K562 (cell line): ENCODE data around the gene LSM4. TPM values are rescaled to one million over a fixed set of nuclear protein-coding genes. Genes with fewer than 3 reads are reported as not detected.
A peak's percentile ranks its signal among the peaks of the same experiment; 100 is the strongest.

Experiments used
- ASH1L ChIP-seq: fragments of 450-650 bp; IDR thresholded peaks from 2 replicates; pipeline ENCODE4 v1.6.1; 2018; ENCODE audit warnings: borderline replicate concordance, mild to moderate bottlenecking, low read depth; ENCODE audit not compliant: partially characterized antibody
- BRD9 ChIP-seq: fragments of 450-650 bp; IDR thresholded peaks from 2 replicates; pipeline ENCODE4 v1.6.1; 2018; ENCODE audit warnings: low read depth; ENCODE audit not compliant: partially characterized antibody
- CC2D1A ChIP-seq: fragments of 450-650 bp; IDR thresholded peaks from 2 replicates; pipeline ENCODE4 v1.6.1; 2017; ENCODE audit warnings: mild to moderate bottlenecking
- ELF4 ChIP-seq: fragments of 450-650 bp; formaldehyde crosslinking; IDR thresholded peaks from 2 replicates; pipeline ENCODE4 v1.4.0; 2022; ENCODE audit warnings: missing genetic modification characterization
- FOXA3 ChIP-seq, 2 experiments: fragments of 450-650 bp in 1 of 2; sonication (generic) in 1 of 2; formaldehyde crosslinking; IDR thresholded peaks in 1 of 2; conservative IDR thresholded peaks in 1 of 2; 2 replicates each; pipeline versions ENCODE4 v1.4.0 to v1.8.0; 2020 to 2022; ENCODE audit warnings: mild to moderate bottlenecking in 2 of 2, missing genetic modification reagents in 1 of 2
- FOXJ2 ChIP-seq: fragments of 200-800 bp; sonication (Bioruptor generic); IDR thresholded peaks from 2 replicates; pipeline ENCODE4 v1.6.1; 2016; ENCODE audit warnings: missing genetic modification characterization, missing compliant biosample characterization
- FOXP1 ChIP-seq: sonication (generic); formaldehyde crosslinking; IDR thresholded peaks from 2 replicates; pipeline ENCODE4 v1.8.0; 2022; ENCODE audit warnings: mild to moderate bottlenecking, missing genetic modification reagents
- HDAC6 ChIP-seq: IDR thresholded peaks from 2 replicates; pipeline ENCODE4 v1.6.1; 2012; ENCODE audit warnings: low read depth, mild to moderate bottlenecking, control low read depth, inconsistent platforms, low read length, moderate library complexity
- HIVEP1 ChIP-seq: fragments of 250-450 bp; sonication (Bioruptor Pico); IDR thresholded peaks from 2 replicates; pipeline ENCODE4 v1.4.0; 2020; ENCODE audit warnings: mild to moderate bottlenecking
- MAZ ChIP-seq, 2 experiments: fragments of 450-650 bp in 1 of 2; sonication (generic) in 1 of 2; formaldehyde crosslinking; IDR thresholded peaks in 1 of 2; conservative IDR thresholded peaks in 1 of 2; 2 replicates each; pipeline versions ENCODE4 v1.4.0 to v1.5.0; 2020; ENCODE audit warnings: mild to moderate bottlenecking in 1 of 2, missing genetic modification reagents in 1 of 2
- MYC ChIP-seq, 2 experiments: fragments of 250-450 bp in 1 of 2; sonication (Bioruptor Pico) in 1 of 2; IDR thresholded peaks; 2 replicates each; pipeline versions ENCODE4 v1.5.1 to v1.6.1; 2012 to 2021; ENCODE audit warnings: low read depth in 2 of 2, borderline replicate concordance in 1 of 2, improper control_type of control experiment in 1 of 2, low read length in 1 of 2, mild to moderate bottlenecking in 1 of 2, moderate library complexity in 1 of 2
- NFYB ChIP-seq: IDR thresholded peaks from 2 replicates; pipeline ENCODE4 v1.6.1; 2011; ENCODE audit warnings: mild to moderate bottlenecking, moderate library complexity; ENCODE audit not compliant: insufficient read length; ENCODE audit errors: extremely low read depth
- POLR2AphosphoS5 ChIP-seq: IDR thresholded peaks from 2 replicates; pipeline ENCODE4 v1.6.1; 2011; ENCODE audit warnings: mild to moderate bottlenecking, low read depth, low read length, moderate library complexity; ENCODE audit not compliant: control insufficient read depth, insufficient read depth
- RBBP5 ChIP-seq: fragments of 200-600 bp; sonication (generic); IDR thresholded peaks from 2 replicates; pipeline ENCODE4 v1.6.1; 2012; ENCODE audit warnings: borderline replicate concordance, mild to moderate bottlenecking, low read length, control low read depth, inconsistent platforms; ENCODE audit not compliant: insufficient read depth, poor library complexity, severe bottlenecking
- ZNF232 ChIP-seq: sonication (generic); formaldehyde crosslinking; IDR thresholded peaks from 2 replicates; pipeline ENCODE4 v1.8.0; 2022; ENCODE audit warnings: mild to moderate bottlenecking, missing genetic modification reagents
- ZNF668 ChIP-seq: fragments of 250-450 bp; sonication (Bioruptor Pico); IDR thresholded peaks from 2 replicates; pipeline ENCODE4 v1.8.0; 2022; ENCODE audit warnings: mild to moderate bottlenecking, inconsistent platforms
- ZNF696 ChIP-seq: fragments of 250-450 bp; sonication (Bioruptor Pico); conservative IDR thresholded peaks from 2 replicates; pipeline ENCODE4 v1.4.0; 2020; ENCODE audit warnings: mild to moderate bottlenecking, moderate library complexity
- ZSCAN29 ChIP-seq: fragments of 450-650 bp; IDR thresholded peaks from 2 replicates; pipeline ENCODE4 v1.6.1; 2017
- polyA plus RNA-seq, 8 experiments: library from polyadenylated mRNA; depleted of rRNA in 4 of 8; stranded (reverse) in 5 of 8; unstranded in 3 of 8; fragments of >200 nt; fragmentation: Nextera tagmentation in 2 of 8; fragmentation: Illumina TruSeq in 1 of 8; extraction: Ambion mirVana in 2 of 8; extraction: Trizol in 1 of 8; gene quantifications; 2 replicates each; pipeline versions ENCODE4 v1.2.1 to v1.2.3, GENCODE V29; 2011 to 2014; ENCODE audit warnings: inconsistent platforms in 1 of 8, missing spikeins in 1 of 8
- total RNA-seq, 7 experiments: library from RNA; depleted of rRNA in 6 of 7; stranded (reverse); fragments of >200 nt in 6 of 7; fragmentation: Illumina TruSeq in 2 of 7; extraction: Trizol in 2 of 7; gene quantifications; 2 replicates each; pipeline versions ENCODE4 v1.2.1 to v1.2.3, GENCODE V29; 2011 to 2021; ENCODE audit warnings: low replicate concordance in 1 of 7
- TF ChIP-seq, protein P1 (sequence below): fragments of 450-650 bp; IDR thresholded peaks from 2 replicates; pipeline ENCODE4 v1.6.1; 2018; ENCODE audit not compliant: partially characterized antibody
- TF ChIP-seq, protein P2 (sequence below): fragments of 250-450 bp; sonication (Bioruptor Pico); IDR thresholded peaks from 2 replicates; pipeline ENCODE4 v1.5.0; 2021; ENCODE audit warnings: mild to moderate bottlenecking, borderline replicate concordance
- TF ChIP-seq, protein P3 (sequence below): sonication (generic); formaldehyde crosslinking; IDR thresholded peaks from 2 replicates; pipeline ENCODE4 v1.5.0; 2020; ENCODE audit warnings: missing genetic modification reagents

LSM4 gene
- total and polyA plus RNA-seq, 9 of the 15 experiments (the other 6 are each of a cell fraction or from before 2014, with no cell fraction given) = 11.9 to 763 (median 202) TPM

DNA sequence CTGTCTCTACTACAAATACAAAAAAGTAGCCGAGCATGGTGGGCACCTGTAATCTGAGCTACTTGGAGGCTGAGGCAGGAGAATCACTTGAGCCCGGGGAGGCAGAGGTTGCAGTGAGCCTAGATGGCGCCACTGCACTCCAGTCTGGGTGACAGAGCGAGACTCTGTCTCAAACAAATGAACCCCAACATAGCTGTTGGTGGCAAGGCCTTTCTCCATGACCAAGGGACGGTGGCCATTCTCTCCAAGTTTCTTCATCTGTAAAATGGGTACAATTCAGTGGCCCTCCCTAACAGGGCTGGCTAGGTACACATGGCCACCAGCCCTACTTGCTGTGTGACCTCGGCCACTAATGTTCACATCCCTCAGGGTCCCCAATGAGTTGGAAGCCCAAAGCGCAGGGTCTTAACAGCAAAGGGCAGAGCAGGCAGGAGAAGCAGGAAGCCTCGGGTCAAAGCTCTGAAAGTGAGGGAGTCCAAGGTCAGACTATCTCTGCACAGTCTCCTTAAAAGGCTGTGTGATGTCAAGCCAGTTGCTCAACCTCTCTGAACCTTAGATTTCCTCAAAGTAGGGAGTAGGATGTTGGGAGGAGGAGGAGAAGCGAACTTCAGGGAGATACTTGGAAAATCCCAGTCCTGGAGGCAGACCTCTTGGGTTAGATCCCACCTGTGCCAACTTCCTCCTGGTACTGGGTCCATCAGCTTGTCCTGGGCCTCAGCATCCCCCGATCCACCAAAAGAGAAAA is 44.2 kb downstream of the LSM4 start (continued):
- TF ChIP-seq, protein P1, sequence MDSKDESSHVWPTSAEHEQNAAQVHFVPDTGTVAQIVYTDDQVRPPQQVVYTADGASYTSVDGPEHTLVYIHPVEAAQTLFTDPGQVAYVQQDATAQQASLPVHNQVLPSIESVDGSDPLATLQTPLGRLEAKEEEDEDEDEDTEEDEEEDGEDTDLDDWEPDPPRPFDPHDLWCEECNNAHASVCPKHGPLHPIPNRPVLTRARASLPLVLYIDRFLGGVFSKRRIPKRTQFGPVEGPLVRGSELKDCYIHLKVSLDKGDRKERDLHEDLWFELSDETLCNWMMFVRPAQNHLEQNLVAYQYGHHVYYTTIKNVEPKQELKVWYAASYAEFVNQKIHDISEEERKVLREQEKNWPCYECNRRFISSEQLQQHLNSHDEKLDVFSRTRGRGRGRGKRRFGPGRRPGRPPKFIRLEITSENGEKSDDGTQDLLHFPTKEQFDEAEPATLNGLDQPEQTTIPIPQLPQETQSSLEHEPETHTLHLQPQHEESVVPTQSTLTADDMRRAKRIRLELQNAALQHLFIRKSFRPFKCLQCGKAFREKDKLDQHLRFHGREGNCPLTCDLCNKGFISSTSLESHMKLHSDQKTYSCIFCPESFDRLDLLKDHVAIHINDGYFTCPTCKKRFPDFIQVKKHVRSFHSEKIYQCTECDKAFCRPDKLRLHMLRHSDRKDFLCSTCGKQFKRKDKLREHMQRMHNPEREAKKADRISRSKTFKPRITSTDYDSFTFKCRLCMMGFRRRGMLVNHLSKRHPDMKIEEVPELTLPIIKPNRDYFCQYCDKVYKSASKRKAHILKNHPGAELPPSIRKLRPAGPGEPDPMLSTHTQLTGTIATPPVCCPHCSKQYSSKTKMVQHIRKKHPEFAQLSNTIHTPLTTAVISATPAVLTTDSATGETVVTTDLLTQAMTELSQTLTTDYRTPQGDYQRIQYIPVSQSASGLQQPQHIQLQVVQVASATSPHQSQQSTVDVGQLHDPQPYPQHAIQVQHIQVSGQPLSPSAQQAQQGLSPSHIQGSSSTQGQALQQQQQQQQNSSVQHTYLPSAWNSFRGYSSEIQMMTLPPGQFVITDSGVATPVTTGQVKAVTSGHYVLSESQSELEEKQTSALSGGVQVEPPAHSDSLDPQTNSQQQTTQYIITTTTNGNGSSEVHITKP = no peak
- no peak for TF ChIP-seq ZSCAN29
- TF ChIP-seq NFYB = no peak
- no peak for TF ChIP-seq ZNF696
- TF ChIP-seq FOXJ2 (tag) = no peak
- TF ChIP-seq ASH1L = no peak
- no peak for TF ChIP-seq FOXA3 (CRISPR knock-in tag; conservative IDR thresholded peaks at IDR 0.05 in 1 of 2, IDR thresholded peaks at IDR 0.05 in 1 of 2)
- peak; percentile 90 for TF ChIP-seq BRD9
- TF ChIP-seq POLR2AphosphoS5 = no peak; the same call in none of the 2 replicates
- TF ChIP-seq ZNF232 (CRISPR knock-in tag) = no peak
- no peak for TF ChIP-seq MAZ (CRISPR knock-in tag; conservative IDR thresholded peaks at IDR 0.05 in 1 of 2, IDR thresholded peaks at IDR 0.05 in 1 of 2)
- no peak for TF ChIP-seq CC2D1A
- no peak for TF ChIP-seq ELF4 (CRISPR knock-in tag)
- no peak for TF ChIP-seq HDAC6
- TF ChIP-seq, protein P2, sequence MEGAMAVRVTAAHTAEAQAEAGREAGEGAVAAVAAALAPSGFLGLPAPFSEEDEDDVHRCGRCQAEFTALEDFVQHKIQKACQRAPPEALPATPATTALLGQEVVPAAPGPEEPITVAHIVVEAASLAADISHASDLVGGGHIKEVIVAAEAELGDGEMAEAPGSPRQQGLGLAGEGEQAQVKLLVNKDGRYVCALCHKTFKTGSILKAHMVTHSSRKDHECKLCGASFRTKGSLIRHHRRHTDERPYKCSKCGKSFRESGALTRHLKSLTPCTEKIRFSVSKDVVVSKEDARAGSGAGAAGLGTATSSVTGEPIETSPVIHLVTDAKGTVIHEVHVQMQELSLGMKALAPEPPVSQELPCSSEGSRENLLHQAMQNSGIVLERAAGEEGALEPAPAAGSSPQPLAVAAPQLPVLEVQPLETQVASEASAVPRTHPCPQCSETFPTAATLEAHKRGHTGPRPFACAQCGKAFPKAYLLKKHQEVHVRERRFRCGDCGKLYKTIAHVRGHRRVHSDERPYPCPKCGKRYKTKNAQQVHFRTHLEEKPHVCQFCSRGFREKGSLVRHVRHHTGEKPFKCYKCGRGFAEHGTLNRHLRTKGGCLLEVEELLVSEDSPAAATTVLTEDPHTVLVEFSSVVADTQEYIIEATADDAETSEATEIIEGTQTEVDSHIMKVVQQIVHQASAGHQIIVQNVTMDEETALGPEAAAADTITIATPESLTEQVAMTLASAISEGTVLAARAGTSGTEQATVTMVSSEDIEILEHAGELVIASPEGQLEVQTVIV (CRISPR knock-in tag) = no peak
- TF ChIP-seq FOXP1 (CRISPR knock-in tag) = peak; percentile 38; the same call in 1 of the 2 replicates
- no peak for TF ChIP-seq RBBP5
- TF ChIP-seq ZNF668 = no peak
- TF ChIP-seq MYC (IDR thresholded peaks at IDR 0.05; ENCODE audit: low read depth, low read length) = no peak
- TF ChIP-seq MYC (CRISPR knock-in tag; IDR thresholded peaks at IDR 0.05; ENCODE audit: borderline replicate concordance, low read depth) = no peak
- no peak for TF ChIP-seq HIVEP1 (CRISPR knock-in tag)
- TF ChIP-seq, protein P3, sequence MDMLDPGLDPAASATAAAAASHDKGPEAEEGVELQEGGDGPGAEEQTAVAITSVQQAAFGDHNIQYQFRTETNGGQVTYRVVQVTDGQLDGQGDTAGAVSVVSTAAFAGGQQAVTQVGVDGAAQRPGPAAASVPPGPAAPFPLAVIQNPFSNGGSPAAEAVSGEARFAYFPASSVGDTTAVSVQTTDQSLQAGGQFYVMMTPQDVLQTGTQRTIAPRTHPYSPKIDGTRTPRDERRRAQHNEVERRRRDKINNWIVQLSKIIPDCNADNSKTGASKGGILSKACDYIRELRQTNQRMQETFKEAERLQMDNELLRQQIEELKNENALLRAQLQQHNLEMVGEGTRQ (CRISPR knock-in tag) = no peak
